HG02642 (cell line): Measurements from ENCODE around the gene PLIN5.
"Not testable (repeated sequence)": the region's sequence is repeated elsewhere in the genome, so short reads cannot be mapped to it uniquely, and the experiment has no call there.

Experiments used
- ATAC-seq: cut with Tn5 transposase; IDR thresholded peaks from one replicate; pipeline ENCODE4 v1.9.1; 2021; ENCODE audit warnings: mild to moderate bottlenecking; ENCODE audit not compliant: unreplicated experiment, poor library complexity

PLIN5 gene

DNA sequence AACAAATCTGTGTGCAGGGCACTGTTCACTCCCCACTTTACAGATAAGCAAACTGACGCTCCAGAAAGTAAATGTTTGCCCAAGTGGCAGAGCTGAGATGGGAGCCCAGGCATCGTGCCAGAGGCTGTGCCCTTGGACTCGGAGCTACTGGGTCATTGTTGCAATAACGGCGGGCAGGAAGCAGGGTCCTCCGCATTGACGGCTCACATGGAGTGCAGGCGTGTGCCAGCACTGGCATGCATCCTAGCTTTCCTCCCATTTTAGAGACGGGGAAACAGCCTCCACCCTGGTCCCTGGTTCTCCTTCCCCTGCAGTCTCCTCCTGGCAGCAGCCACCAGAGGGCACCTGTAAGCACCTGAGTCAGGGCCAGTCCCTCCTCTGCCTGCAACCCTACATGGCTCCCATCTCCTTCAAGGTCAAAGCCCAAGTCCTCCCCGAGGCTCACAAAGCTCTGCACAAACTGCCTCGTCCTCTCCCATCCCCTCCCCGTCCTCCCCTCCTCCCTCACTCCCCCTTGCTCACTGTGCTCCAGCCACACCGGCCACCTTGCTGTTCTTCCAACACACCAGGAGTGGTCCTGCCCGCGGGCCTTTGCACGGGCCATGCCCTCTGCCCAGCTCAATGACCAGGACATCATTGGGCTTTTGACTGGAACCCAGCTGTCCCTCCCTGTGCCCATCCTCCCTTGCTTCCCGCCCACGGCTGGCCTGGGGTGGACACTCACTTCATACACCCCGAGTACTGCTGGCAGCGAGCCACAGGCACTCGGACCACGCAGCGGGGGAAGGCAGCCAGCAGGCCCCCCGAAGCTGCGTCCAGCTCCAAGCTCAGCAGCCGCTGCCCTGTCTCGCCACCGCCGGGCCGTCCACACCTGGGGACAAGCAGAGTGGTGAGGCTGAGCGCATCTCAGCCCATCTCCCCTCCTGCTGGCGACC lies 12.5 kb upstream of the PLIN5 start:
- no peak for ATAC-seq

DNA sequence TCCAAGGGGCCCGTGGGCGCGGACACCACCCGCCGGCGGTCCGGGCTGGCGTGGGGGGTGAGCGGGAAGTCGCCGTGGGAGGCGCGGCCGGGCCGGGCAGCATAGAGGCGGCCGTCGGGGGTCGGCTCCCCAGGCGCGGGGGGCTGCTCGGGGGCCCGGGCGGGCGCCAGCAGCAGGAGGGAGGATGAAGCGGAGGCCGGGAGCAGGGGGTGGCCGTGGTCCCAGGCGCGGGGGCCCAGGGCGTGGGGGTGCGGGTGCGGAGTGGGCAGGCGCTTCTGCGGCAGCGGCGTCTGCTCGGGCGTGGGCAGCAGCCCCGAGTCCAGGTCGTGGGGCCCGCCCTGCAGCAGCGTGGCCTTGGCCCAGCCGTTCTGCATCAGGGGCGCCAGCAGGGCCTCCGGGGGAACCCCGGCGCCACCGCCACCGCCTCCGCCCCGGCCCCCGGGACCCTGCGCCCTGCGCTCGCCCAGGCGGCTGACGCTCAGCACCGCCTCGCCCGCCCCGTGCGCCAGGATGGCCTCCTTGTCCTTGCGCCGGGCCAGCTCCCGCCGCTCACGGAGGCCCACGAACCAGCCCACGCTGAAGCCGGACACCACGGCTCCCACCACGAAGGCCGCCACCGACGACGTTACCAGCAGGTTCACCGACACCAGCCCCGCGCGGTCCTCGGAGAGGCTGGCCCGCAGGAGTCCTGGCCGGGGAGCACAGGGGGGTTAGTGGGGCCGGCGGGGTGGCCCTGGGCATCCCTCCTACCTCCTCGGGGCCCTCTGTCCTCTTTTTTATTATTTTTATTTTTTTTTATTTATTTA lies 9.0 kb upstream of the PLIN5 start:
- ATAC-seq, result no peak

DNA sequence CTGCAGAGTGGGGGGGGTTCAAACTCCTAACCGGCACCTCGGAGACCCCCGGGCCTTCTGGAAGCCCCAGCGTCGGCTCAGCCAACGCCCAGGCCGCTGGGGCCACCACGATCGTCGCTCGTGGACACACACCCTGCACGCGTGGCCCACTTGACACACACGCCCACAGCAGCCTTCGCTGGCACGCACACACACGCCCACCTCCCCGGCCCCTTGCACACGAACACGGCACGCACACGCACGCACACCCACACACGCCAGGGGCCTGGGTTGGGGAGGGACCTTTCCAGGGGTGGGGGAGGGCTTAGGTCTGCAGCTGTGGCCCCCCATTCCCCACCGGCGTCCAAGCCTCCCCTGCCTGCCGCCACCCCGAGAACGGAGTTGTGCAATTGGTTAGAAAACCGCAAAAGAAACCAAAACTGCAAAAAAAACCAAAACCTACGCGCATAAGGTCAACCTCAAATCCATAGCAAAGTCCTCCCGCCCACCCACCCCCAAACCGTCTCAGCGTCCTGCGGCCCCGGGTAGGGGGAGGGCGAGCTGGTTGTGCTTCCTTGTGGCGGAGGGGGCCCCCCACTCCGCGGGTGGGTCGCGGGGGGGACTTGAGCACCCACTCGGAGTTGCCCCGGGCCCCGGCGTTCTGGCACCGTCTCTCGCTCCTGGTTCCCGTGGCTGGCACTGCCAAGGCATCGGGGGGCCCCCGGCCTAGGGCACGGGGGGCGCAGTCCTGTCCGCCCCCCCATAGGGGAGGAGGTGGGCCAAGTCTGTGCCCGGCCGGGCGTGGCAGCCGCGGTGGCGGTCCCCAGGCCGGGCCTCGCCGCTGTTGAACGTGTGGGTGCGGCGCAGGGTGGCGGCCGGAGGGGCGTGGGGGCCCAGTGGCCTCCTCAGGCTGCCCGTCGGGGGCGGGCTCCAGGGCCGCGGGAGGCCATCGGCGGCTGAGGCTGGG lies 8.1 kb upstream of the PLIN5 start:
- no peak for ATAC-seq

DNA sequence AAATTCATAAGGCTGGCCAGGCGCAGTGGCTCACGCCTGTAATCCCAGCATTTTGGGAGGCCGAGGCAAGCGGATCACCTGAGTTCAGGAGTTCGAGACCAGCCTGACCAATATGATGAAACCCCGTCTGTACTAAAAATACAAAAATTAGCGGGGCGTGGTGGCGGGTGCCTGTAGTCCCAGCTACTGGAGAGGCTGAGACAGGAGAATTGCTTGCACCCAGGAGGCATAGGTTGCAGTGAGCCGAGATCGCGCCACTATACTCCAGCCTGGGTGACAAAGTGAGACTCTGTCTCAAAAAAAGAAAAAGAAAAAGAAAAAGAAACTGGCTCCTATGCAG lies 6.8 kb upstream of the PLIN5 start:
- ATAC-seq, result not testable (repeated sequence)

DNA sequence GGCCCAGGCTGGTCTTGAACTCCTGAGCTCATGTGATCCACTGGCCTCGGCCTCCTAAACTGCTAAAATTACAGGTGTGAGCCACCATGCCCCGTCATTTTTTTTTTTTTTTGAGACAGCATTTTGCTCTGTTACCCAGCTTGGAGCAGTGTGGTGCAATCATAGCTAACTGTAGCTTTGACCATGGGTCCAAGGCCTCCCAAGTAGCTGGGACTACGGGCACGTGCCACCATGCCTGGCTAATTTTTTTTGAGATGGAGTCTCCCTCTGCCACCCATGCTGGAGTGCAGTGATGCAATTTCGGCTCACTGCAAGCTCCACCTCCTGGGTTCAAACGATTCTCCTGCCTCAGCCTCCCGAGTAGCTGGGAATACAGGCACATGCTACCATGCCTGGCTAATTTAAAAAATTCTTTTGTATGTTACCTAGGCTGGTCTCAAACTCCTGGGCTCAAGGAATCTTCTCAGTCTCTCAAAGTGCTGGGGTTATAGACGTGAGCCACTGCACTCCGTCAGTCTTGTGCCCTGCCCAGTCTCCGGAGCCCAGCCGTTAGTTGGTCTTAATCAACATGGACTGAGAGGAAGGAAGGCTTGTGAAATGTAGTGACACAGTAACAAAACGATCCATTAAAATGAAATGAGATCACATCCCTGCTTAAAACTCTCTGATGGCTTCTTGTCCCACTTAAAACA lies 6.2 kb upstream of the PLIN5 start:
- ATAC-seq, result no peak

DNA sequence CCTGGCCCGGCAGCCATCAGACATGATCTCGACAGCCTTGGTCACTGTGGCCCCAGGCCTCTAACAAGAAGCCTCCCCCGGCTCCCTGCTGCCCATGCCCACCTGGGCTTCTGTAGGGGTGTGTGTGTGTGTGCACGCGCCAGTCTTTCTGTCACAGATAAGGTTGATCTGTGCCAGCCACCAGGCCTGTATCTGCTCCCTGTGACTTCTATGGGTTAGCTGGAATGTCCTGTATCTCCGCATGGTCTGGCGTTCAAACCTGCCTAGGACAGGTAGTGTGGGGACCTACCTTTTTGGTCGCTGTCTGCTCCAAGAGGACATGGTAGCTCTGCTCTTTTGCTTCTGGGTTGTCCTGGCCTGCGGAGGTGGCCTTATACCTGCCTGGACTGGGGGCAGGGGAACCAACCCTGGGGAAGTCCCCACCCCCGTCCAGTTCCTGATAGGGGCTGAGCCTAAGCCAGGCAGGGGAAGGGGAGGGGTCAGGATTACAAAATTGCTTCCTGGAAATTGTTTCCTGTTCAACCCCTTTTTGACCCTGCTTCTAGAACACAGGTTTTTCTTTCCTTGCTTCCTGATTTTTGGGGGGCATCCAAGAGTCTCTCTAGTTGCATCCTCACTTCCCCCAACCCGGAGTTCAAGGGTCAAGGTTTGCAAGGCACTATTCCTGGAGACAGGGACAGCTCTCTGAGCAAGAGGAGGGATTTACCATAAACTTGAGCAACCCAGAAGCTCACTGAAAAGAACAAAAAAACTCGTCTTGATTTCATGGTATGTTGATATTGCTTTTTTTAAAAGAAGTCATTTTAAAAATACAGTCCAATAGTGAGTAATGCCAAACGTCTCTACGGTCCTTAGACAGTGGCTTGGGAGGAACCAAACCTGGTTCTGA lies 4.9 kb upstream of the PLIN5 start, which contains the start of gene LRG1:
Gene LRG1, minus strand, starts transcription at position 344 of the 889 bp plus-strand sequence. Its CDS starts 23 bp downstream, at position 321.
- ATAC-seq, result no peak

DNA sequence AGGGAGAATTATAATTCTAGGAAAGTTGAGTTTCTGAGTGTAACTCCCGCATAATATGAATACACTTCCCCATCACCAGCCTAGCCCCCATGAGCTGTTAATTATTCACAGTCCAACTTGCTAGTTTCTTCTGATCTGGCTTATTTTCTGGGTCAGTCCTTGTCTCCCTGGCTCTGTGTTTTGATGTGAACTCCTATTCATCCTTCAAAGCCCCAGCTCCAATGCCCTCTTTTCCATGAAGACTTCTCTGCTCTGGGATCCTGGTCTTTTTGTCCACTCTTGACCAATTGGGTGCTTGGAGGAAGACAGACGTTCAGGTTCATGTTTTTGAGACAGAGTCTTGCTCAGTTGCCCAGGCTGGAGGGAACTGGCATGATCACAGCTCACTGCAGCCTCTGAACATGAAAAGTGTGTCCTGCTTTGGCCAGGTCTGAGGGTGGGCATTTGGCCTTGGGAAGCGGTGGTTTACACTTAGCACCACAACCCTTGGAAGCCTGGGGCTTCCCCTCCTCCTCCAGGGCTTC lies 4.2 kb upstream of the PLIN5 start:
- ATAC-seq, result no peak

DNA sequence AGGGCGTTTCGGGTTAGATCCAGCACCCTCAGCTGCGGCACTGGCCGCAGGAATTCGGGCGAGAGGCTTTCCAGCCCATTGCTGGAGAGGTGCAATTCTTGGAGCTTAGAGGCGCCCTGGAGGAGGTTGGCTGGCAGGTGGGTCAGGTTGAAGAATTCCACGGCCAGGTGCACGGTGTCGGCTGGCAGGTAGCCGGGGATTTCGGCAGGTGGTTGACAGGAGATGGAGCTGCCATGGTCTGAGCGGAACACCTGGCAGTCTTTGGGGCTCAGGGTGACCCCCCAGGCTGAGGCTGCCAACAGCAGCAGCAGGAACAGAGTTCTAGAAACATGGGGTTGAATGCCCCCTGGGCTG lies 3.6 kb upstream of the PLIN5 start:
- ATAC-seq, result no peak

DNA sequence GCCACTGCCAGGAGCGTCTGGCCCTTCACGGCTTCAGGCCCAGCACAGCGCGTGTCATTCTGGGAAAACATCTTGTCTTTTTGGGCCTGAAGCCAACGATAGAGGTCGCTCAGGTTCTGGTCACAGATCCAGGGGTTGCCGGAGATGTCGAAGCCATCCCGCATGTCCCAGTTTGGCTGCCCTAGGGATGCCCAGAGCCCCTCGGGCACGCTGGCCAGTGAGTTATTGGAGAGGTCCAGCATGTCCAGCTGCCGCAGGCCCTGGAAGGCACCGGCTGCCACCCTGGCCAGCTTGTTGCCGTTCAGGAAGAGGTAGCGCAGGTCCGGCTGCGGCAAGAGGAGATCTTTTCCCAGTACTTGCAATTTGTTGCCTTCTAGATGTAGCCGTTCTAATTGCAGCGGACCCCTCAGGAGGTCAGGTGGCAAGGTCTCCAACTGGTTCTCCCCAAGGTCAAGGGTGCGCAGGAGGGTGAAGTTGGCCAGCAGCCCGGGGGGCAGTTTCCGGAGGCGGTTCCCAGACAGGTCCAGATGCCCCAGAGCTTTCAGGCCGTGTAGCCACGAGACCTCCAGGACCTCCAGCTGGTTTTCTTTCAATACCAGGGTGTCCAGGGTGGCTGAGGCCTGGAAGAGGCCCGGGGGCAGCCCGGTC lies 3.1 kb upstream of the PLIN5 start:
- ATAC-seq, result no peak

DNA sequence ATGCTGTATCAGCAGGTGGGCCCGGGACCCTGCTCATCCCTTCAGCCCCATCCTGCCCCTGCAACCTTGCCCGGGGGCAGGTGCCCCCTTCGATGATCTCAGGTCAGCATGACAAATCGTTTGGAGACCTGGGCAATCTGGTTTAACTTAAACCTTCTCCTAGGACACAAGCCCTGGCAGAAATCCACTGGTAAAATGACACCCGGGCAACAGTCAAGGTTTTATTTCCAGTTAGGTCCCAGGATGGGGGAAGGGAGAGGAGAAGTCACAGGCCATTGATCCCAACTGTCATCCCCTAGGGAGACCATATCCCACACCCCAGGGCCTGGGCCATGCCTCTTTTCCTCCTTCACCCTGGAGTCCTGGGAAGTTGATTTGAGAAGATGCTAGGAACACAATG lies 1.8 kb upstream of the PLIN5 start:
- no peak for ATAC-seq

DNA sequence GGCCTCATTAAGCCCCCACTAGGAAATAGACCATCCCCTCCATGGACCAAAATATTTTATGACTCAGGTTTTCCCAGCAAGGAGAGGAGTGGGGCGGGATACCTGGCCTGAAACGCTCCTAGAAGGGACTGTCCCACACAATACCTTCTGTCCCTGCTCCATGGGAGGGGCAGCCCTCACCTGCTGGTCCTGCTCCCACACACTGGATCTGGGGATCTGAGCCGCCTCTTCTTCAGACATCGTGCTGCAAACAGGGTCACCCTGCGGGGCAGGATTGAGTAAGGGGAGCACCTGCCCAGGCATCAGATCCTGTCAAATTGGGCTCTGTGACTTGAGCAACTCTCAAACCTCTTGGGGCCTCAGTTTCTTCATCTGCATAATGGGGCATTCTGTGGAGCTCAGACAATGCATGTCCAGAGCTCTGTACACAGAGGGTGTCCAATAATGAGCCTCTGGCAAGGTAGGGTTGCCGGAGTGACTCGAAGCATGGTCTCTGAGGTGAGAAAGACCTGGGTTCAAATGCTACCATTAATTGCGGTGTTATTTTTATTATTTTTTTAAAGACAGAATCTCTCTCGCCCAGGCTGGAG lies 1.1 kb downstream of the PLIN5 start:
- no peak for ATAC-seq

DNA sequence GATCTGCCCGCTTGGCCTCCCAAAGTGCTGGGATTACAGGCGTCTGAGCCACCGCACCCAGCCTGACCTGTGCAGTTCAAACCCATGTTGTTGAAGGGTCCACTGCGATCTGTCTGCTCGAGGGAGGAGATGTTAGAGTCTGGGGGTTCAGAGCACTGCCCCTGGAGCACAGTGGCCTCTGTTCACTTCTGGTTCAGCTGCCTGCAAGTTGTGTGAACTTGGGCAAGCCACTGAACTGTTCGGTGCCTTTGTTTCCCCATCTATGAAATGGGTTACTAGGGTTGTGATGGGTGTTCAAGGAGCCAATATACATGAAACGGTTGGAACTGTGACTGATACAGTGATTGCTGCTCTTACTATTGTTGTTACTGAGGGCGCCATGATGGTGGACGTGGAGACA lies 1.7 kb downstream of the PLIN5 start:
- no peak for ATAC-seq

DNA sequence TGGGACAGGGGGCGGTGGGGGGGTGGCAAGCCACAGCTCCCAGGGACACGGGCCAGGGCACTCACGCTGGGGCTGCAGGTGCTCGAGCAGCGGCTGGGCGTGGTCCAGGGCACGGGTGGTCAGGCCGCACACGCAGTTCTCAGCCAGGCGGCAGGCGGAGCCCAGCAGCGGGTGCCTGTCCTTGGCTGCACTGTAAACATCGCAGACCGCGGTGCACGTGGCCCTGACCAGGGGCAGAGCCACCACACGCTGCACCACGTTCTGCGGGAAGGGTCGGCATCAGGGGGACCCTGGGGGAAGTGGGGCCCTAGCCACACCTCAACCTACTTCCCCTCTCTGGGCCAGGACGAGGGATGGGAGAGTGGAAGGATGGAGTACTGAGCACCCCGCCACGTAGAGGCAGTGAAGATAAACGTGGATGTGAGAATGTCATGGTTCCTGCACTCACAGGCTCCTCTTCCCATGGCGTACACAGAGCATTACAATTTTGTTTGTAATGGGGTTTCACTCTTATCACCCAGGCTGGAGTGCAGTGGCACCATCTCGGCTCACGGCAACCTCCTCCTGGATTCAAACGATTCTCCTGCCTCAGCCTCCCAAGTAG lies 3.4 kb downstream of the PLIN5 start:
- no peak for ATAC-seq

DNA sequence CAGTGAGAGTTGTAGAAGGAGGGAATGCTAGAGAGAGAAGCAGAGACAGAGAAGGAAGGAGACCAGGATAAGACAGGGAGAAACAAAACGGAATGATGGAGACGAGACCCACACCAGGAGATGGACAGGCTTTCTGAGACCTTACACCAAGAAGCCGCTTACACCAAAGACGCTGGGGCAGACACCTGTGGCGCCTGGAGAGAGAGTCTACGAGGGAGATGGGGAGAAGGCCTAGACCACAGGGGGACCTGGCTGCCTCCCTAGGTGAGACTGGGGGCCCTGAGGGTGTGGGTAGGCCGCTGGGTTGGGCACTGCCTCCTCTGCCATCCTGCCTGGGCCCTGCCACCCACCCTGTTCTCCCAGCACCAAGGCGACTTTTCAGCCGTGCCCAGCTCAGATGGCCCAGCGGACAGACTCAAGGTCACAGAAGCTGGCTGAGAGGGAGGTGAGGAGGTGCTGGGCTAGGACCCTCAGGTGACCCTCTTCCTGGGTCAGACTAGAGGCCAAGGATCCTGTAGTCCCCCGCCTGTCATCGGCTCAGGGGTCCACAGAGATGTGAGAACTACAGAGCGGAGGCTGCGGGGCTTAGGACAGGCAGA lies 5.0 kb downstream of the PLIN5 start:
- ATAC-seq, result no peak

DNA sequence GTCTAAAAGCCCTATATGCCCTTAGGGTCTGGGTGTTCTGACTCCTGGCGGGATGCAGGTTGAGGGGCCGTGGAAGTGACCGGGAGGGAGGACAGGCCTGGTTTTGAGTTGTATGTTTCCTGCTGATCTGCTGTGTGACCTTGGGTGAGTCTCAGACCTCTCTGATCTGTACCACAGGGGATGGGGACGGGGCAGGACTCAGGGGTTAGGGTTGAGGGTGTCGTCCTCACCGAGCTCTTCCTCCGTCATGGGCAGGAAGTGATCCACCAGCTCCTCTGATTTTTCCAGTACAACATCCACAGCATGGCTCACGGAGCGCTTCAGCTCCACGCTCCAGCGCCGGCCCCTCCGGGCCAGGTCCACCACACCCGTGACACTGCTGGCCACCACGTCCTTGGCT lies 6.2 kb downstream of the PLIN5 start:
- ATAC-seq, result no peak

DNA sequence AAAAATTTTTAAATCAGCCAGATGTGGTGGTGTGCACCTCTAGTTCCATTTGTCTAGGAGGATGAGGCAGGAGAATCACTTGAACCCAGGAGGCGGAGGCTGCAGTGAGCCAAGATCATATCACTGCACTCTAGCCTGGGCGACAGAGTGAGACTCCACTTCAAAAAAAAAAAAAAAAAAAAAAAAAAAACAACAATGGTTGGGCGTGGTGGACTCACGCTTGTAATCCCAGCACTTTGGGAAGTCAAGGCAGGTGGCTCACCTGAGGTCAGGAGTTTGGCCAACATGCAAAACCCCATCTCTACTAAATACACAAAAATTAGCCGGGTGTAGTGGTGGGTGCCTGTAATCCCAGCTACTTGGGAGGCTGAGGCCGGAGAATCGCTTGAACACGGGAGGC lies 7.6 kb downstream of the PLIN5 start:
- not testable (repeated sequence) for ATAC-seq

DNA sequence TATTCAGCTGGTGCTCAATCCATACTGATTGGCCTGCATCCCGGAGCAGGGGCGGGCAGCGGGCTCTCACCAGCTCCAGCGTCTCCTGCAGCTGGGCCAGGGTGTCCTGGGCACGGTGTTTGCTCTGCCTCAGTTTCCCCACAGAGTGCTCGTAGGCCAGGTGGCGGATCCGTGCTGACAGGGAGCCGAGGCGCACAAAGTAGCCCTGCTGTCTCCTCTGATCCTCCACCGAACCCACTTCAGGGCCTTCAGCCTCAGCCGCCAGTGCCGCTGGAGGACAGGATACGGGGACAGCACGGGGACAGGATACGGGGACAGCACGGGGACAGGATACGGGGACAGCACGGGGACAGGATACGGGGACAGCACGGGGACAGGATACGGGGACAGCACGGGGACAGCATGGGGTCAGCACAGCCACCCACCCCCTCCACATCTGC lies 9.4 kb downstream of the PLIN5 start:
- no peak for ATAC-seq
